HK-2 (cell line): ENCODE results near the gene A1BG.

Experiments
- DNase-seq: peaks from one replicate; pipeline ENCODE4 v3.0.0-alpha.2; 2018; ENCODE audit not compliant: unreplicated experiment

Gene A1BG

GRCh38 chr19:58352760-58353671 is at the start of gene A1BG:
TSS of gene A1BG (minus strand) at chr19:58353492. CDS start at chr19:58353437, 55 bp downstream.
- DNase-seq, result no peak

DNA sequence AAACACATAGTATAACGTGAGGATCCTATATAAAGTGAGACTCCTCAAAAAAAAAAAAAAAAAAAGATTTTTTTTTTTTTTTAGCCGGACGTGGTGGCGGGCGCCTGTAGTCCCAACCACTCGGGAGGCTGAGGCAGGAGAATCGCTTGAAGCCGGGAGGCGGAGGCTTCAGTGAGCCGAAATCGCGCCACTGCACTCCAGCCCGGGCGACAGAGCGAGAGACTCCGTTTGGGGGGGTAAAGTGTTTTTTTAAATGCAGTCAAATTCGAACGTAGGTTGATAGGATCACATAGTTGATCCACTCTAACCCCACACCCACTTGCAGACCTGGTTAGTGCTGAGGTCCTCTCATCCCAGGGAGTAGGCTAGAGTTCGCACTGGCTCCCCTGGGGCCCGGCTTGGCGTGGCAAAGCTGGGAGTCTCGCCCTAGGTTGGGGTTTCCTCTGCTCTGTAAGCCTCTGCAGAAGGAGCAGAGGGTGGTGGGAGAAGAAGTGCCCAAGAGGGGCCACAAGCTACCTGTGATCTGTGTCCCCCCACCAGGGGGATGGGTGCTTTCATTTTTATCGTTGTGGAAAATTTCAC is 48.6 kb upstream of the A1BG start:
- no peak for DNase-seq

DNA sequence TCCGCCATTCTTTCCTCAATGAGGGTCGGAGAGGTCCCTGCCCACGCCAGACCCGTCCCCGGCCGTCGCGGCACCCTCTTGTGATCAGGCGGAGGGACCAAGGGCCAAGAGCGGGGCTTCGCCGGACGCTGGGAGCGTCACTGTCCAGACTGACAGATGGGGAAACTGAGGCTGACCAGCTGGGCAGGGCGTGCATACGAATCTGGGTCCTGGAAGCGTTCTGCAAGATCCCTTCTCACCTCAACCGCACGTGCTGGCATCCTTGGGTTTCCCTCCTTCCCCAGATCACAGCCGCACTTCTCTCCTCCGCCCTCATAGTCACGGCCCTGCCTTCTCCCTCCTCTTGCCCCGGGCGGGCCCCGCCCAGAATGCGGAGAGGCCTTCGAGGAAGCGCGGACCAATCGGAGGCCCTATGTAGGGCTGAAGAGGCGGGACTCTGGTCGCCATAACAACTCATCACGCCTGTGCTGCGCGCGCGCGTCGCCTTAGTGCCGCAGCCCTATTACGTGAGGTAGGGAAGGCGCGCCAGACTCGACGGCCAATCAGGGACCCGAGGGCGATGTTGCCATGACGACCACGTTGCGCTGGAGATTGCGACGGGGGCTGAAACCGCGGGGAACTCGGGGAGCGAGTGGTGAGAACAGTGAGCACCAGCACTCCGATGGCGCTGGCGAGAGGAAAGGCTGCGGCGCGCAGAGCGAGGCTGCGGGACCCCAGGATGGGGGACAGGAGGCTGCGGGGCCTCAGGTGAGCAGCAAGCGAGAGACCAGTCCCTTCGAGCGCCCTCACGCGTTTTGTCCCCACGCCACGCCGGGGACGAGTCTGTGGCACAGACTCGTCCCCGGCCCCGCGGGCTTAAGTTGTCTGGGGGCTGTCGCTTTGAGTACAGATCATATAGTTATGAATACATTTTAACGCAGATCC is 47.9 kb upstream of the A1BG start:
- peak; percentile 100 for DNase-seq

- peak; percentile 73 for DNase-seq
These were observed 47.1 kb upstream of the A1BG start for GRCh38 chr19:58400316-58400915.

- no peak for DNase-seq
These were observed 46.6 kb upstream of the A1BG start for GRCh38 chr19:58399903-58400302.

DNA sequence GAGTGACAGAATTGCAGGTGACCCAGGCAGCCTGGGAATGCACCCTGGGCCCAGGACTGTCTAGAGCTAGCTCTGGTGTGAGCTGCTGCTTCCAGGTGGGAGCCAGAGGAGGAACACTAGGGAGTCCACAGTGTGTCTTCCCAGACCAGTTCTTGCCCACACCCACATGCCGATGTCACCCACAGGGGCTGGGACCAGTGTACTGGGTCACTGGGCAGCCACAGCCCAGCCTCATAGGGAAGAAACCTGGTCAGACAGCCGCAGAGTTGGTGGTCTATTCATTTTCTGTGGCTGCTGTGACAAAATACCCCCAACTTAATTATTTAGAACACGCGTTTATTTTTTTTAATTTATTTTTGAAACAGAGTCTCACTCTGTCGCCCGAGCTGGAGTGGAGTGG is 45.3 kb upstream of the A1BG start:
- DNase-seq, result no peak

DNA sequence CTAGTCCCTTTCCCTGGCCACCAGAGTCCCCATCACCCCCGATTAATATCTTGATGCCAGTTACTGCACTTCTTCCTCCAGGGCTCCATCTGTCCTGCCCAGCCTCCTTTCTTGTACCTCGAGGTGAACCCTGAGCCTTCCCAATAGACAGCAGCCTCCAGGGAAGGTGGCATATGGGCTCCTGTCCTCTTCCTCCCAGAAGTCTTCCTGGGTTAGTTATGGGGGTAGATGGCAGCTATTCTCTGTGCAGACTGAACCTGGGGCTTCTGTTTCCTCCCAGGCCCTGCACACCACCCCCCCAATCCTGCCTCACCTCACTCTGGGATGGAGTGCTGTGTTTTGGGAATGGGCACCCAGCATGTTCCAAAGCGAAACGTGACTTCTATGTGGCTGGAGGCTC is 44.8 kb upstream of the A1BG start:
- no peak for DNase-seq

GRCh38 chr19:58397533-58398037 is 44.3 kb upstream of the A1BG start:
- DNase-seq, result no peak

DNA sequence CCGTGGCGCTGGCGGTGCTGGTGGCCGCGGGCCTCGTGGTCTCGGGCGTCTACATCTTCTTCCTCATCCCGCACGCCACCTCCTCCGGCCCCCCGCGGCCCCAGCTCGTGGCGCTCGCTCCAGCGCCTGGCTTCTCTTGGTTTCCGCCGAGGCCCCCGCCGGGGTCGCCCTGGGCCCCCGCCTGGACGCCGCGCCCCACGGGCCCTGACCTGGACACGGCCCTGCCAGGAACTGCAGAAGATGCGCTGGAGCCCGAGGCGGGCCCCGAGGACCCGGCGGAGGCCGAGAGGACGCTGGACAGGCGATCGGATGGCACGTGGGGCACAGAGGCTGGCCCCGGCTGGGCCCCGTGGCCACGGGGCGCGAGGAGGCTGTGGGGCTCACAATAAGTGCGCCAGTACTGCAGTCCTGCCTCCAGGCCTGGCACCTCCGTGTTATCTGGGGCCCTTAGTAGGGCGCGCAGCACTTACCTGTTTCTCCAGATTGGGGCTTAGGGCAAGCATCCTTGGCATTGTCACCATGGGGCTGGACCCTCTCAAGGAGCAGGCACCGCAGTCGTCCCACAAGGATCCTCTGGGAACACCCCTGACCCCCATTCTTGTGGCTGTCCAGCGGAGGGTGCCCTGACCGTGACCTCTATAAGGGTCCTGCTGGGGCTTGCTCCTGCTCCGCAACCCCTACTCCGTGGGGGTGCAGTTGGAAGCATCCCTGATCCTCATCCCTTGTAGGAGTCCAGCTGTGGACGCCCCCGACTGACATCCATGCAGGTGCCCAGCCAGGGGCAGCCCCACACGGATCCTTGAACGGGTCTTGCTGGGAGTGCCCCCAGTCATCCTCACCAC is 43.6 kb upstream of the A1BG start:
- no peak for DNase-seq

DNA sequence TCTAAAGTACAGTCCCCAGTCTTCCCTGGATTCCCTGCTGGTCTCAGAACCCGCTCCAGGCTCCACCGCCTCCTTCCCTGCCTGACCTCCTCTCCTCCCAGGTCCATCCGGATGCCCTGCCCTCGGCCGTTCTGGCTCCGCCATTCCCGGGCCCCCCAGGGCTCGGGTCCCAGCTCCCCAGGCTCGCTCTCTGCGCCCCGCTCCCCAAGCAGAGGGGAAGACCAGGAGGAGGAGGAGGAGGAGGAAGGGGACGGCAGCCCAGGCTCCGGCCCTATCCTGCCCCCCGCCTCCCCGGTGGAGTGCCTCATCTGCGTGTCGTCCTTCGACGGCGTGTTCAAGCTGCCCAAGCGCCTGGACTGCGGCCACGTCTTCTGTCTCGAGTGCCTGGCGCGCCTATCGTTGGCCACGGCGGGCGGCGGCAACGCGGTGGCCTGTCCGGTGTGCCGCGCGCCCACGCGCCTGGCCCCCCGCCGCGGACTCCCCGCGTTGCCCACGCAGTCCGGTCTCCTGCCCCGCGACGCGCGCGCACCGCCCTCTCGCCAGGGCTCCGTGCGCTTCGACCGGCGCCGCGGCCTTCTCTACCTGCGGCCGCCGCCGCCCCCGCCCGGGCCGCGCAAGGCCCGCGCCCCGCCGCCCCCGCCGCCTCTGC is 42.8 kb upstream of the A1BG start:
- DNase-seq, result peak; percentile 45

GRCh38 chr19:58395220-58395978 is 42.1 kb upstream of the A1BG start, which contains the start of gene RNF225:
TSS of gene RNF225 (plus strand) at chr19:58395656. CDS start at chr19:58396090, 434 bp downstream.
- DNase-seq, result peak; percentile 68

DNA sequence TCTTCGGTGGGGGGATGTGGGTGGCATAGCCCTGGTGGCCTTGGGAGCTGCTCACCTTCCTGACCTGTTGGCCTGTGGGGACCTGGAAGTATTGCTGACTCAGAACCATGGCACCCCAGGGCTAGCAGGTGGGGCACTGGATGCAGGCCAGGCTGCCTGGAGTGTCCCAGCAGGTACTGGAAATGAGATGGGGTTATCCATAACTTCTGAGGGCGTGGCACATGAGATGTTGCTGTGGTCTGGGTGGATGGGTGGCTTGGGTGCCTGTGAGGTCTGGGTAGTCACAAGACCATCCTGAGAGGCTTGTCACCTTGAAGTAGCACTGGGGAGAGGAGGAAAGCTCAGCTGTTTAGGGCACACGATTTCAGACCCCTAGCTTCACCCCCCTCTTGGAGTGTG is 41.5 kb upstream of the A1BG start:
- no peak for DNase-seq

DNA sequence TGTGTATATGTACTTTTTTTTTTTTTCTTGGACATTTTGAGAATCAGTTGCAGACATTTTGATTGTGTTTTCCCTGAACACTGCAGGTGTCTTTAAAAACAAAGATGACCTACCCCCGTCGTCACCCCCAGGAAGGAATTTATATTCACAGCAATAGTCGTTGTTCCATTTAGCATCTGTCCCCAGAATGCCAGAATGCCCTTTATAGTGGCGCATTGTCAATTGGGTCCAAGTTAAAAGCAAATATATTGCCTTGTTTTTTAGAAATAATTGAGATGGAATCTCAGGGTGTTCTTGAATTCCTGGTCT is 40.4 kb upstream of the A1BG start:
- DNase-seq, result no peak

- DNase-seq, result no peak
These were observed 39.8 kb upstream of the A1BG start for GRCh38 chr19:58392945-58393724.

GRCh38 chr19:58388175-58388526 is 34.9 kb upstream of the A1BG start:
- DNase-seq, result no peak

- DNase-seq, result peak; percentile 22
These were observed 34.3 kb upstream of the A1BG start for GRCh38 chr19:58387338-58388174.

GRCh38 chr19:58386576-58387337 is 33.5 kb upstream of the A1BG start, which contains the start of gene RPS5:
TSS of gene RPS5 (plus strand) at chr19:58387269. CDS start at chr19:58388138, 869 bp downstream.
- DNase-seq, result peak; percentile 98
